K562 (cell line): ENCODE data around the gene REC8. TPM values are rescaled to one million over a fixed set of nuclear protein-coding genes. Genes with fewer than 3 reads are reported as not detected.

Experiments
- ATF7 ChIP-seq: fragments of 450-650 bp; IDR thresholded peaks from 2 replicates; pipeline ENCODE4 v1.7.1; 2014; ENCODE audit warnings: mild to moderate bottlenecking, moderate library complexity
- BCLAF1 ChIP-seq, 2 experiments: fragments of 450-650 bp in 1 of 2; IDR thresholded peaks; 2 replicates each; pipeline ENCODE4 v1.6.1; 2011 to 2017; ENCODE audit warnings: low read depth in 2 of 2, antibody characterized with exemption in 1 of 2, borderline replicate concordance in 1 of 2, low read length in 1 of 2, mild to moderate bottlenecking in 1 of 2, mixed read lengths in 1 of 2; ENCODE audit not compliant: control insufficient read depth in 1 of 2
- CEBPB ChIP-seq: fragments of 450-650 bp; IDR thresholded peaks from 2 replicates; pipeline ENCODE4 v1.6.1; 2016; ENCODE audit warnings: missing genetic modification characterization, missing compliant biosample characterization
- HEY1 ChIP-seq: fragments of 250-450 bp; sonication (Bioruptor Pico); IDR thresholded peaks from 2 replicates; pipeline ENCODE4 v1.5.0; 2020; ENCODE audit warnings: mild to moderate bottlenecking, moderate library complexity, borderline replicate concordance
- MXI1 ChIP-seq: IDR thresholded peaks from 2 replicates; pipeline ENCODE4 v1.6.1; 2011; ENCODE audit warnings: low read depth, mild to moderate bottlenecking, improper control_type of control experiment, low read length
- NFIC ChIP-seq: fragments of 450-650 bp; IDR thresholded peaks from 2 replicates; pipeline ENCODE4 v1.6.1; 2017; ENCODE audit warnings: mild to moderate bottlenecking, inconsistent platforms
- NFIX ChIP-seq: fragments of 250-450 bp; sonication (Bioruptor Pico); IDR thresholded peaks from 2 replicates; pipeline ENCODE4 v1.4.0; 2020; ENCODE audit warnings: low read depth, mild to moderate bottlenecking, moderate library complexity
- NR2F6 ChIP-seq: fragments of 450-650 bp; formaldehyde crosslinking; IDR thresholded peaks from 2 replicates; pipeline ENCODE4 v1.4.0; 2020; ENCODE audit warnings: mild to moderate bottlenecking
- PURB ChIP-seq: sonication (generic); formaldehyde crosslinking; IDR thresholded peaks from 2 replicates; pipeline ENCODE4 v1.9.0; 2021; ENCODE audit warnings: low read depth, mild to moderate bottlenecking, missing genetic modification reagents
- RB1 ChIP-seq: fragments of 450-650 bp; IDR thresholded peaks from 2 replicates; pipeline ENCODE4 v1.6.1; 2017; ENCODE audit warnings: low read depth, mild to moderate bottlenecking
- SLC30A9 ChIP-seq: fragments of 250-450 bp; sonication (Bioruptor Pico); IDR thresholded peaks from 2 replicates; pipeline ENCODE4 v1.8.0; 2022; ENCODE audit warnings: mild to moderate bottlenecking, moderate library complexity
- ZBTB12 ChIP-seq: fragments of 250-450 bp; sonication (Bioruptor Pico); IDR thresholded peaks from 2 replicates; pipeline ENCODE4 v1.4.0; 2020
- ZC3H4 ChIP-seq: sonication (generic); formaldehyde crosslinking; IDR thresholded peaks from 2 replicates; pipeline ENCODE4 v1.9.0; 2021; ENCODE audit warnings: missing genetic modification reagents, borderline replicate concordance
- ZFP91 ChIP-seq: sonication (generic); formaldehyde crosslinking; IDR thresholded peaks from 2 replicates; pipeline ENCODE4 v1.8.0; 2022; ENCODE audit warnings: mild to moderate bottlenecking, missing genetic modification reagents
- ZNF12 ChIP-seq: sonication (generic); formaldehyde crosslinking; IDR thresholded peaks from 2 replicates; pipeline ENCODE4 v1.4.0; 2020; ENCODE audit warnings: mild to moderate bottlenecking, missing genetic modification reagents
- ZNF146 ChIP-seq: IDR thresholded peaks from one replicate; pipeline ENCODE4 v1.6.1; 2018; ENCODE audit warnings: missing compliant biosample characterization; ENCODE audit not compliant: unreplicated experiment
- ZNF57 ChIP-seq: fragments of 450-650 bp; formaldehyde crosslinking; IDR thresholded peaks from 2 replicates; pipeline ENCODE4 v1.4.0; 2020; ENCODE audit warnings: mild to moderate bottlenecking, moderate library complexity
- polyA plus RNA-seq, 8 experiments: library from polyadenylated mRNA; depleted of rRNA in 4 of 8; stranded (reverse) in 5 of 8; unstranded in 3 of 8; fragments of >200 nt; fragmentation: Nextera tagmentation in 2 of 8; fragmentation: Illumina TruSeq in 1 of 8; extraction: Ambion mirVana in 2 of 8; extraction: Trizol in 1 of 8; gene quantifications; 2 replicates each; pipeline versions ENCODE4 v1.2.1 to v1.2.3, GENCODE V29; 2011 to 2014; ENCODE audit warnings: inconsistent platforms in 1 of 8, missing spikeins in 1 of 8
- total RNA-seq, 7 experiments: library from RNA; depleted of rRNA in 6 of 7; stranded (reverse); fragments of >200 nt in 6 of 7; fragmentation: Illumina TruSeq in 2 of 7; extraction: Trizol in 2 of 7; gene quantifications; 2 replicates each; pipeline versions ENCODE4 v1.2.1 to v1.2.3, GENCODE V29; 2011 to 2021; ENCODE audit warnings: low replicate concordance in 1 of 7
- TF ChIP-seq, protein P1 (sequence below): fragments of 450-650 bp; formaldehyde crosslinking; IDR thresholded peaks from 2 replicates; pipeline ENCODE4 v1.4.0; 2022; ENCODE audit warnings: missing genetic modification characterization

The REC8 gene
- total and polyA plus RNA-seq, 9 of the 15 experiments (the other 6 are each of a cell fraction or from before 2014, with no cell fraction given) = 0.11 to 2.5 (median 0.85) TPM

DNA sequence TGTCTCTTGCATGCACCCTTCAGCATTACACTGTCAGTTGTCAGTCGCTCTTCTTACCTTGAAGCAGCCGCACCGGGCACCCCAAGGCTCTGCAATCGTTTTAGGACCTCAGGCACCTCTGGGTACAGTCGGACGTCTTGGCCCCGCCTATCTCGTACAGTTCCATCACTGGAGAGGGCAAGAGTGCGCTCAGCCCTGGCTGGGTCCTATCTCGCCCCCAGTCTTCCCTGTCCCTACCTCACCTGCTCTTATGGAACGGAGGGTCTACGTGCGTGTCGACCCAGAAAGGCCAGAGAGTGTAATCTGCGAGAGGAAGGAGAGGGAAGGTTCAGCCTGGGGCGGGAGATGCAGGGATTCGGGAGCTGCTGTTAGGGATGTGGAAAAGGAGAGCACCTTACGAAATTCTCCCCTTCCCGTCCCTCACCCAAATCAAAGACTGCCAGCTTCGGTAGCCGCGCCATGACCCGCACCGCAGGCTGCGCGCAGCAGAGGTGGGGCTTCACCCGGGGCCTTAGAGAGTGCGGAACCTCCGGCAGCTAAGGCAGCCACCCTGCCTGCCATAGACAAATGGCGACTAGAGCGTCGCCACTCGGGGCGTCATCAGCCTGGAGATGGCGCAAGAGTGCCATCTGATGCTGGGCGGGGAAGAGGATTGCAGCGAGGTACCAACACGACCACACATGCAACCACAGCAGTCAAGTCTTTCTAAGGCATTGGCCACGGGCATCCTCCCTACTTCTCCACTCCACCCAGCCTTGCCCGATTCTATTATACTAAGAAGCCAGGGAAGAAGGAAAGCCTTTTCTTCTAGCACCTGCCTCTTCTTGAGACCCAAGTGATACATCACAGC is 43.8 kb downstream of the REC8 start, which contains the start of gene MDP1 (continued):
- TF ChIP-seq PURB (CRISPR knock-in tag) (no peak), NR2F6 (CRISPR knock-in tag) (no peak), ATF7 (peak; percentile 81), BCLAF1 (IDR thresholded peaks at IDR 0.05; ENCODE audit: borderline replicate concordance in 1 of 2, control insufficient read depth in 1 of 2, low read depth in 2 of 2, low read length in 1 of 2) (no peak), CEBPB (tag) (peak; percentile 96), SLC30A9 (no peak), NFIX (CRISPR knock-in tag) (no peak), ZNF12 (CRISPR knock-in tag) (no peak), ZNF57 (CRISPR knock-in tag) (no peak), MXI1 (no peak), ZFP91 (CRISPR knock-in tag) (no peak), ZBTB12 (peak; percentile 82), NFIC (no peak), RB1 (peak; percentile 39; the same call in 1 of the 2 replicates), HEY1 (CRISPR knock-in tag) (no peak), ZC3H4 (CRISPR knock-in tag) (no peak), ZNF146 (CRISPR knock-in tag) (no peak)
- TF ChIP-seq, protein P1, sequence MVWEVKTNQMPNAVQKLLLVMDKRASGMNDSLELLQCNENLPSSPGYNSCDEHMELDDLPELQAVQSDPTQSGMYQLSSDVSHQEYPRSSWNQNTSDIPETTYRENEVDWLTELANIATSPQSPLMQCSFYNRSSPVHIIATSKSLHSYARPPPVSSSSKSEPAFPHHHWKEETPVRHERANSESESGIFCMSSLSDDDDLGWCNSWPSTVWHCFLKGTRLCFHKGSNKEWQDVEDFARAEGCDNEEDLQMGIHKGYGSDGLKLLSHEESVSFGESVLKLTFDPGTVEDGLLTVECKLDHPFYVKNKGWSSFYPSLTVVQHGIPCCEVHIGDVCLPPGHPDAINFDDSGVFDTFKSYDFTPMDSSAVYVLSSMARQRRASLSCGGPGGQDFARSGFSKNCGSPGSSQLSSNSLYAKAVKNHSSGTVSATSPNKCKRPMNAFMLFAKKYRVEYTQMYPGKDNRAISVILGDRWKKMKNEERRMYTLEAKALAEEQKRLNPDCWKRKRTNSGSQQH = no peak
